Thymus (tissue), 14 donors: ENCODE measurements around the gene TRMT2B. TPM values are rescaled to one million over a fixed set of nuclear protein-coding genes. Genes with fewer than 3 reads are reported as not detected.

Source experiments
- DNase-seq, 9 donors: peaks; one replicate each; pipeline ENCODE4 v3.0.0-alpha.2; 2013; ENCODE audit warnings: low spot score in 9 of 9, low read depth in 6 of 9, missing footprints in 1 of 9
- H3K27ac ChIP-seq, 2 donors: one replicate each; pipeline ENCODE4 v1.5.1; 2013; ENCODE audit warnings: control low read depth in 1 of 2, low read depth in 1 of 2, low read length in 1 of 2, mild to moderate bottlenecking in 1 of 2, moderate library complexity in 1 of 2
- H3K27me3 ChIP-seq, 2 donors: one replicate each; pipeline ENCODE4 v1.5.1; 2013; ENCODE audit warnings: low read length in 1 of 2; ENCODE audit not compliant: control insufficient read depth in 2 of 2, insufficient read depth in 1 of 2
- H3K36me3 ChIP-seq, 2 donors: one replicate each; pipeline ENCODE4 v1.5.1; 2013; ENCODE audit warnings: low read length in 1 of 2, mild to moderate bottlenecking in 1 of 2, moderate library complexity in 1 of 2; ENCODE audit not compliant: control insufficient read depth in 2 of 2, insufficient read depth in 2 of 2
- H3K4me1 ChIP-seq, 2 donors: one replicate each; pipeline ENCODE4 v1.5.1; 2013; ENCODE audit warnings: low read length in 2 of 2; ENCODE audit not compliant: control insufficient read depth in 2 of 2, insufficient read depth in 2 of 2
- H3K4me3 ChIP-seq, 2 donors: one replicate each; pipeline ENCODE4 v1.5.1; 2013; ENCODE audit warnings: low read length in 2 of 2, control low read depth in 1 of 2, mild to moderate bottlenecking in 1 of 2
- H3K9me3 ChIP-seq, 2 donors: one replicate each; pipeline ENCODE4 v1.5.1; 2013; ENCODE audit warnings: low read length in 1 of 2, mild to moderate bottlenecking in 1 of 2; ENCODE audit not compliant: control insufficient read depth in 2 of 2, insufficient read depth in 1 of 2
- WGBS: extraction: QIAGEN DNeasy Blood & Tissue Kit; methylation state at CpG from one replicate; pipeline ENCODE4 v1.1.7; 2013; 5-methylcytosine and 5-hydroxymethylcytosine counted together
- long read RNA-seq, 10 donors: transcript quantifications; one replicate each; lab custom pipeline, GENCODE V29; 2026
- polyA plus RNA-seq: library from polyadenylated mRNA; stranded (reverse); fragments of 200-250 nt; gene quantifications from one replicate; pipeline ENCODE4 v1.2.3, GENCODE V29; 2013
- total RNA-seq: library from RNA; stranded (reverse); fragments of 120-200 nt; gene quantifications from one replicate; pipeline ENCODE4 v1.2.4, GENCODE V29; 2013
- donor health status: healthy.

Gene TRMT2B, protein sequence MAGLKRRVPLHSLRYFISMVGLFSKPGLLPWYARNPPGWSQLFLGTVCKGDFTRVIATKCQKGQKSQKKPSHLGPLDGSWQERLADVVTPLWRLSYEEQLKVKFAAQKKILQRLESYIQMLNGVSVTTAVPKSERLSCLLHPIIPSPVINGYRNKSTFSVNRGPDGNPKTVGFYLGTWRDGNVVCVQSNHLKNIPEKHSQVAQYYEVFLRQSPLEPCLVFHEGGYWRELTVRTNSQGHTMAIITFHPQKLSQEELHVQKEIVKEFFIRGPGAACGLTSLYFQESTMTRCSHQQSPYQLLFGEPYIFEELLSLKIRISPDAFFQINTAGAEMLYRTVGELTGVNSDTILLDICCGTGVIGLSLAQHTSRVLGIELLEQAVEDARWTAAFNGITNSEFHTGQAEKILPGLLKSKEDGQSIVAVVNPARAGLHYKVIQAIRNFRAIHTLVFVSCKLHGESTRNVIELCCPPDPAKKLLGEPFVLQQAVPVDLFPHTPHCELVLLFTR
- 15.3 TPM for total RNA-seq
- polyA plus RNA-seq: 15.7 TPM
- long read RNA-seq, donor 1: 0 reads
- long read RNA-seq, donor 2, partial matches to known transcripts: 0 of 2 reads
- long read RNA-seq, donor 2, other reads (novel, unspliced or antisense): 0 of 2 reads
- long read RNA-seq, donor 3: 0 reads
- long read RNA-seq, donor 4: 0 reads
- long read RNA-seq, donor 5: 0 reads
- long read RNA-seq, donor 6: 0 reads
- long read RNA-seq, donor 7: 0 reads
- long read RNA-seq, donor 8: 0 reads
- long read RNA-seq, donor 9: 0 reads
- long read RNA-seq, donor 10, partial matches to known transcripts: 0 of 1 reads
- long read RNA-seq, donor 10, other reads (novel, unspliced or antisense): 0 of 1 reads

DNA sequence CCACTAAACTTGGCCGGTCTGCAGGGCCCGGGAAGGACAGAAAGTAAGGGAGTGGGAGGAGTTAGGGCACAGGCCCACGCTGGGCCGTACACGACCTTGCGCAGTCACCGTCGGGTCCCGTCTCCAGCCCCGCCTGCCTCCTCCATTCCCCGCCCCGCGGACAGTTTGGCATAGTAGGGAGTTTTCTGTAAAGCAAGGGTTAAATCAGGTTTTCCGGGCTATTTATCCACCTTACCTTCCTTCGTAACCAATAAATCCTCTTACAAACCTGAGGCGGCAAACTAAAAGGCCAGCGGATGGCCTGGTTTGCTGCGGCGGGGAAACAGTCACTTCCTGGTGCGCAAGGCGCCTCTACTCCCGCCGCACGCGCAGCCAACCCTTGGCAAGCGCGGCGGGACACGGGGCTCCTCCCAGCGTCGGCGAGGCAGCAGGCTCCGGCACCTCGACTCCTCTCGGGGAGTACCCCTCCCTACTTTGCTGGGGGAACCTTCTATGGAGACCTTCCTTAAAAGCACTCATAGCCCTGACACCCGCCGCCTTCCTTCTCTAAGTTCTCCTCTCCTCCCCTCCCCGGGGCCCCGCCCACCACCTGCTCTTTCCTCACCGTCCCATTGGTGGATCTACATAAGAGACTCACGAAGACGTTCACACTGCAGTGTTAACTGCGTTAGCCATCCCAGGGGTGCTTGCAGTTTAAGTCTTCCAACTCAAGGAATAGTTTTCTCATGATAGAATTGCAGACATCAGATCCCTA is at the start of gene TRMT2B:
Gene TRMT2B (minus strand): TSS at position 563 of the 754 bp plus-strand sequence. CDS start 9,822 bp downstream, outside the sequence.
- no peaks in the 10 kb centered on the region for H3K9me3 ChIP-seq
- WGBS: under 1% methylated on average over 43 of the region's 43 CpGs

DNA sequence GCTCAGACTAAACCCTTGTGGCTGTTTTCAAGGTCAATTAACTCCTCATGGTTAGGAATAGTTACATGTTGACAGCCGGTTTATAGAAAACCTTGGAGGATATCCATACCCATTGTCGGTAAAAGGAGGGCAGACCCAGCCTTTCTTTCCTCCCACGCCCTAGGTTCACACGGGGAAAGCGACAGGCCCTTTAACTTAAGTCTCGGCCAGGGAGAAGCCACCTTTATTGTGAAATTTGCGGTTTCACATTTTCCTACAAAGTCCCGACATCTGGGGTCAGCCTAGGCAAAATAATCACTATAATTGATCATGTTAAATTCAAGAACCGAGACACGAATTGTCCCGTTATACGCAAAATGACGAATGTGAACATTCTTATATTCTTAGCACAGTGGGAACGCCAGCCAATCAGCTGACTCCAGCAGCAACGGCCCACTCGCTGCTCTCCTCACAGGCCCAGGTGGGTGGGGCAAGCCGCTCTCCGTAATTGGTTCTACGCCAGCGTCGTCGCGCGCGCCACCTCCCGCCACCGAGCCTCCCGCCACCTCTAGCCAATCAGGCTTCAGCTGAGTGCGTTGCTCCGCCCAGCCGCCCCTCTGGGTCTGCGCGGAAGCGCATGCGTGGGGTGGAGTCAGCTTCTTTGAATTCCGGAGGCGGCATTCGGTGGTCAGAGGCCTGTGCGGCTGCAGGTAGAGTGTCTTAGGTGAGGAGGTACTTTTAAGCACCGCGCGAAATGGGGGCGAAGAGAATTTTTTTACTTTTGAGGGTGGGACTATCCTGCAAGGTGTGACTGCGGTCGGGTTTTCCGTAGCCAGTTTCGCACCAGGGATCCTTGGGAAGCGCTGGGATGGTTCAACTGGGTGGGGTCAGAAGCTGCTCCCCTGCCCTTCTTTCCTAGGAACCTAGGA is 45.9 kb upstream of the TRMT2B start, which contains the start of gene CENPI:
Gene CENPI (plus strand): TSS at position 659 of the 908 bp plus-strand sequence. CDS start 2,867 bp downstream, outside the sequence.
- H3K9me3 ChIP-seq: no peaks in the 10 kb centered on the region

More for the DNA sequence above, at the start of gene TRMT2B:
- Histone ChIP-seq H3K4me1 (peaks cover 0 to 4% of the 10 kb centered on the region in 2 donors), H3K27ac (peak within 1 kb of the TSS; percentile 93 to 96), H3K27me3 (no peaks in the 10 kb centered on the region), H3K36me3 (no peaks in the 10 kb centered on the region), H3K4me3 (peak within 1 kb of the TSS; percentile 64 to 71)
- DNase-seq: peak; percentile 57 to 92 (median 78)

GRCh38 chrX:101091817-101092216 is 39.9 kb upstream of the TRMT2B start:
- no peaks in the 10 kb centered on the region for H3K36me3 ChIP-seq
- H3K9me3 ChIP-seq: no peaks in the 10 kb centered on the region
- H3K27ac ChIP-seq: no peak overlapping the region
- H3K27me3 ChIP-seq: no peaks in the 10 kb centered on the region
- WGBS: 100% methylated on average over 1 of the region's 1 CpG
- H3K4me1 ChIP-seq: no peaks in the 10 kb centered on the region
- DNase-seq: no peak
- H3K4me3 ChIP-seq: no peak overlapping the region

More for the DNA sequence above, 45.9 kb upstream of the TRMT2B start, which contains the start of gene CENPI:
- peak; percentile 72 to 94 (median 84) for DNase-seq
- no peaks in the 10 kb centered on the region for H3K27me3 ChIP-seq
- peak within 1 kb of the TSS; percentile 60 to 62 for H3K4me3 ChIP-seq
- no peaks in the 10 kb centered on the region for H3K36me3 ChIP-seq
- peaks cover 0 to 8% of the 10 kb centered on the region in 2 donors for H3K4me1 ChIP-seq
- under 1% methylated on average over 48 of the region's 48 CpGs for WGBS
- peak within 1 kb of the TSS; percentile 60 to 86 for H3K27ac ChIP-seq

DNA sequence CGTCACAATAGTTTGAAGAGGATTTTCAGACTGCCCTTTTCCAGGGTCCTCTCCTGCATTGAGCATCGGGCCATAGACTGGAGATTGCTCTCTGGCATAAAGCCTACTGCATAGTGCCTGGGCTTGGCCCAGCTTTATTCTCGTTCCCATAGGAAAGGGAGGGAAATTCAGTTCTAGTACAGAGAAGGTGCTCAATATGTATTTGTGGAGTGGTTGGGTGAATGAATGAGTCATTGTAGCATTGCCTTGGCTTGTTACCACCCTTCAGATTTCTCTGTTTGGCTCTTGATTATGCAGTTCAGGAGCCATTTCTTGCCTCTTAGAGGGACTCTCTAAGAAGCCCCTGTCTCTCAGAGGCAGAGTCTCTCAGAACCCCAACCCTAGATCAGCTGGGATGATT is 29.3 kb upstream of the TRMT2B start:
- no peak overlapping the region for H3K27ac ChIP-seq
- peaks cover 0 to 34% of the 10 kb centered on the region in 2 donors for H3K27me3 ChIP-seq
- no peak overlapping the region for H3K4me3 ChIP-seq
- WGBS: 90% methylated on average over 3 of the region's 3 CpGs
- H3K36me3 ChIP-seq: no peaks in the 10 kb centered on the region
- H3K4me1 ChIP-seq: peaks cover 0 to 3% of the 10 kb centered on the region in 2 donors
- DNase-seq: no peak
- no peaks in the 10 kb centered on the region for H3K9me3 ChIP-seq

GRCh38 chrX:101080326-101081124 is 28.6 kb upstream of the TRMT2B start:
- Histone ChIP-seq H3K9me3 (no peaks in the 10 kb centered on the region), H3K36me3 (no peaks in the 10 kb centered on the region), H3K4me1 (peaks cover 0 to 3% of the 10 kb centered on the region in 2 donors), H3K4me3 (no peak overlapping the region), H3K27ac (no peak overlapping the region), H3K27me3 (peaks cover 0 to 34% of the 10 kb centered on the region in 2 donors)
- WGBS: 79% methylated on average over 3 of the region's 3 CpGs
- no peak for DNase-seq

DNA sequence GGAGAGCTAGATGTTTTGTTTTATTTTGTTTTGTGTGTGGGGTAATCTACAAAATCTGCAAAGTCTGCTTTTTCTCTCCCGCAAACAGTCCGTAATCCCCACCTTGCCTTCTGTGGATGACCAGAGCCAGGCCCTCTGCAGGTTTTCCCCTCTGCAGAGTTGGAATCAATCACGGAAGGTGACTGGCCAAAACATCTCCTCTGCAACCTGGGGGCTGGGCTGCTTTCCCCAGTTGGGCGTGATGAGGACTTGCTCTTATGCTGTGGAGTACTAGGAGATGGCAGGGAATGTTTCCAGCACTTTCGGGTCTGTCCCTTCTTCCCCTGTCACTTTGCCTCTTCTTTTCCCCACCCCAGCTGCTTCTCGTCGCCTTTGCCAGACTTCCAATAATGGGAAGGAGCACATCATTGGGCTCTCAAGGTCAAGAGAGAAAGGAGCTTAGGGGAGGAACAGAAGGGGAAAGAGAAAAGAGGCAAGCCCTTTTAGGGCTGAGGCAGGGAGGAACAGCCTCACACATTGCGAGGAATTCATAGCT is 27.9 kb upstream of the TRMT2B start:
- peaks cover 0 to 3% of the 10 kb centered on the region in 2 donors for H3K4me1 ChIP-seq
- peaks cover 0 to 34% of the 10 kb centered on the region in 2 donors for H3K27me3 ChIP-seq
- no peaks in the 10 kb centered on the region for H3K9me3 ChIP-seq
- H3K4me3 ChIP-seq: no peak overlapping the region
- H3K27ac ChIP-seq: no peak overlapping the region
- DNase-seq: no peak
- WGBS: 63% methylated on average over 8 of the region's 8 CpGs
- H3K36me3 ChIP-seq: no peaks in the 10 kb centered on the region

- Histone ChIP-seq H3K36me3 (no peaks in the 10 kb centered on the region), H3K4me1 (peaks cover 0 to 3% of the 10 kb centered on the region in 2 donors), H3K27me3 (peaks cover 0 to 34% of the 10 kb centered on the region in 2 donors), H3K27ac (no peak within 1 kb of the TSS), H3K4me3 (no peak within 1 kb of the TSS), H3K9me3 (no peaks in the 10 kb centered on the region)
- WGBS: 10% methylated on average over 23 of the region's 23 CpGs
- DNase-seq: no peak
Observed at GRCh38 chrX:101078716-101079598, 27.0 kb upstream of the TRMT2B start, which contains the start of gene TMEM35A. Gene TMEM35A, plus strand, starts transcription at chrX:101078879. Its CDS starts 124 bp downstream, at chrX:101079003.
